Activated naive CD4-positive, alpha-beta T cell treated with anti-CD3 and anti-CD28 coated beads for 36 hours (primary cell): ENCODE data around the gene HERPUD2. TPM values are rescaled to one million over a fixed set of nuclear protein-coding genes. Genes with fewer than 3 reads are reported as not detected.
"Not testable (repeated sequence)": the region's sequence is repeated elsewhere in the genome, so short reads cannot be mapped to it uniquely, and the experiment has no call there.

Experiments used
- CTCF ChIA-PET: fragments of 350-600 bp; sonication (Branson Sonifier 250); formaldehyde crosslinking; loops from one replicate; lab custom pipeline; 2021; ENCODE audit warnings: antibody characterized with exemption; lab: Charles Lee
- DNase-seq: peaks from one replicate; pipeline ENCODE4 v3.0.0-alpha.2; 2020
- H3K27ac Mint-ChIP-seq: one replicate; pipeline ENCODE4 v1.8.0; 2021; ENCODE audit warnings: mild to moderate bottlenecking, mixed read lengths
- H3K27me3 Mint-ChIP-seq: one replicate; pipeline ENCODE4 v1.8.0; 2021; ENCODE audit warnings: low read depth, mixed read lengths
- H3K36me3 Mint-ChIP-seq: one replicate; pipeline ENCODE4 v1.8.0; 2021; ENCODE audit warnings: low read depth, mixed read lengths
- H3K4me1 Mint-ChIP-seq: one replicate; pipeline ENCODE4 v1.8.0; 2021; ENCODE audit warnings: low read depth, mixed read lengths
- H3K4me3 Mint-ChIP-seq: one replicate; pipeline ENCODE4 v1.8.0; 2021; ENCODE audit warnings: mild to moderate bottlenecking, moderate library complexity, mixed read lengths
- H3K9me3 Mint-ChIP-seq: one replicate; pipeline ENCODE4 v1.8.0; 2021; ENCODE audit warnings: mixed read lengths
- intact Hi-C: fragments of 100-400 bp; cut with micrococcal nuclease; formaldehyde crosslinking; loops from one replicate; pipeline ENCODE4 v1.15.1; 2023
- total RNA-seq, 2 experiments: library from RNA; stranded (reverse); gene quantifications; one replicate each; pipeline ENCODE4 v1.2.3, GENCODE V29; 2021

Gene HERPUD2
- total RNA-seq, 2 experiments from 2014 or later = 20.3 to 22.4 TPM

- intact Hi-C loops = no loop called here
- CTCF ChIA-PET = interaction anchor here (0.6 to 1.5 kb wide), 4 partner anchors 15 to 30 kb away, joined by 3 to 5 read pairs (median 3); no protein-coding TSS in a partner anchor
- H3K9me3 Mint-ChIP-seq = no peaks in the 10 kb centered on the region
- no peaks in the 10 kb centered on the region for H3K27me3 Mint-ChIP-seq
- no peaks in the 10 kb centered on the region for H3K36me3 Mint-ChIP-seq
- H3K27ac Mint-ChIP-seq = no peak overlapping the region
- no peak overlapping the region for H3K4me3 Mint-ChIP-seq
- DNase-seq = no peak
- H3K4me1 Mint-ChIP-seq = no peaks in the 10 kb centered on the region
Measured at GRCh38 chr7:35596061-35596460, 98.9 kb downstream of the HERPUD2 start.

GRCh38 chr7:35593899-35594298 lies 101.0 kb downstream of the HERPUD2 start:
- CTCF ChIA-PET = interaction anchor here (1.2 to 1.9 kb wide), 3 partner anchors 10 to 40 kb away, joined by 3 to 4 read pairs (median 4); no protein-coding TSS in a partner anchor
- DNase-seq = peak; percentile 38
- Mint-ChIP-seq H3K27me3 (no peaks in the 10 kb centered on the region), H3K36me3 (no peaks in the 10 kb centered on the region), H3K9me3 (no peaks in the 10 kb centered on the region), H3K27ac (no peak overlapping the region), H3K4me3 (no peak overlapping the region), H3K4me1 (no peaks in the 10 kb centered on the region)
- intact Hi-C loops = no loop called here

GRCh38 chr7:35588647-35589046 lies 106.3 kb downstream of the HERPUD2 start:
- DNase-seq = no peak
- no peaks in the 10 kb centered on the region for H3K4me1 Mint-ChIP-seq
- no peak overlapping the region for H3K4me3 Mint-ChIP-seq
- no peaks in the 10 kb centered on the region for H3K27me3 Mint-ChIP-seq
- intact Hi-C loops = no loop called here
- no peaks in the 10 kb centered on the region for H3K9me3 Mint-ChIP-seq
- H3K36me3 Mint-ChIP-seq = no peaks in the 10 kb centered on the region
- CTCF ChIA-PET = no interaction called here
- no peak overlapping the region for H3K27ac Mint-ChIP-seq

GRCh38 chr7:35584990-35585389 lies 109.9 kb downstream of the HERPUD2 start:
- no peaks in the 10 kb centered on the region for H3K4me1 Mint-ChIP-seq
- intact Hi-C loops = no loop called here
- peaks cover 3% of the 10 kb centered on the region for H3K27me3 Mint-ChIP-seq
- CTCF ChIA-PET = interaction anchor here (0.7 to 1.6 kb wide), 2 partner anchors 39 to 117 kb away, joined by 3 to 7 read pairs; no protein-coding TSS in a partner anchor
- no peak overlapping the region for H3K4me3 Mint-ChIP-seq
- H3K36me3 Mint-ChIP-seq = no peaks in the 10 kb centered on the region
- DNase-seq = no peak
- no peaks in the 10 kb centered on the region for H3K9me3 Mint-ChIP-seq
- H3K27ac Mint-ChIP-seq = no peak overlapping the region

- H3K9me3 Mint-ChIP-seq, H3K27me3 Mint-ChIP-seq, H3K4me3 Mint-ChIP-seq, H3K27ac Mint-ChIP-seq, H3K36me3 Mint-ChIP-seq, H3K4me1 Mint-ChIP-seq, DNase-seq, intact Hi-C loops: not testable (repeated sequence)
- CTCF ChIA-PET = interaction anchor here (0.7 kb wide), 1 partner anchor 117 kb away, joined by 3 read pairs; no protein-coding TSS in a partner anchor
Measured at GRCh38 chr7:35584533-35584932, 110.4 kb downstream of the HERPUD2 start.

Other genes with a start within 250 kb of the HERPUD2 start
- gene SEPTIN7, start 105.9 kb upstream of the HERPUD2 start, total RNA-seq = 100 to 1,000 TPM; 158 to 178 TPM